ENCODE results near the gene SUCLA2.

Gene SUCLA2

DNA sequence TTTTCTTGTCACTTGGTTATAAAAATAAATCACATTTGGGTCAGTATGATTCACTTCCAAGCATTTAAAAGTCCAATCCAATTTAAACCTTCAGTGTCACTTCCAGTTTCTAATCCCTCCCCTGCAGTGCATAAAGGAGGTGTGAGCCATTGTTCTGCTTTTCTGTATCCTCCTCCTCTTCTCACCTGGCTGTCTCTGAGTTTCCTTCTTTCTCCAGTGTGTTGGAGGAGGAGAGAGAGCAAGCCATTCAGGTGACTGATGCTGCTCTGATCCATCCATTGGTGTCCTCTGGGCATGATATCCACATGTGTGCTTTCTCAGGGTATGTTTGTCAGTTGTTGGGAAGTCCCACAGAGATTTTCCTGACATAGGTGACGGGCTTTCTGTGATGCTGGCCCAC lies 37.7 kb upstream of the SUCLA2 start:
- ChIA-PET POLR2A (interaction anchor here (0.8 to 1.8 kb wide), 2 partner anchors 9 to 10 kb away, joined by 3 to 5 read pairs; no protein-coding TSS in a partner anchor), CTCF (interaction anchor here (0.7 to 3.5 kb wide), 39 partner anchors 9 to 1140 kb away, joined by 3 to 56 read pairs (median 4); partner anchors contain the start of gene MED4)
- no peak overlapping the region for H3K4me3 ChIP-seq (ENCODE audit: low read depth, low read length)

DNA sequence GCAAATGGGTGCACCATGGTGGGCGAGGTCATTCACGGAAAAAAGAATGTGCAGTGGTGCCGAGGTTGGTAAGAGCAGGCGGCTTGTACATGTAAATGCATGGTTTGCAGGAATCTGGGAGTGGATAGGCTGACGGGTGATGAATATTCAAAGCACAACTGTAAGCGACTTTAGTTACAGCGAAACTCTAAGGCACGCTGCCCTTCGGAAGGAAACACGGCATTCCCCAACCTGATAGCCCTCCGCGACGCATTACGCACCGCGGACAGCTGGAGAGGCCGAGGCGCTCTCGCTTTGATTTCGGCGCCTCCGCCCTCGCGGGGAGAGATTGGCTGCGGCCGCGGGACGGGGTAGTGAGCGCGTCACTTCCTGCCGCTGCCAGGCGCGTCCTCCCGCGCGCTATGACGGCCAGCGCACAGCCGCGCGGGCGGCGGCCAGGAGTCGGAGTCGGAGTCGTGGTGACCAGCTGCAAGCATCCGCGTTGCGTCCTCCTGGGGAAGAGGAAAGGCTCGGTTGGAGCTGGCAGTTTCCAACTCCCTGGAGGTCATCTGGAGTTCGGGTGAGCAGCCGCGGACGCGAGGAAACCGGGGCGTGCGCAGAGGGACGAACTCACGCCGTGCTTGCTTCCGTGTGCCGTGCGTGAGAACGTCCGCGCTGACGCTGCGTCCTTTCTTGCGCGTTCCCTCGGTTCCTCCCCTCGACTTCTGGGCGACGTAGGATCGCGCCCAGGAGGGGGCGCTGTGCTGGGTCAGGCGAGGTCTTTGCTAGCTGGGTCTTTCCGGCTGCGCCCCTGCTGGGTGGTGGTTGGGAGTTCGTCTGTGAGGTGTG lies 36.5 kb upstream of the SUCLA2 start, which contains the start of gene NUDT15:
NUDT15 (plus strand) TSS at position 381 of the 828 bp plus-strand sequence; CDS start at position 402, 21 bp downstream.
- DNase-seq (ENCODE audit: low read depth, low spot score), result peak; percentile 69
- H3K4me3 ChIP-seq (ENCODE audit: low read depth, low read length), result peak within 1 kb of the TSS; percentile 99
- ChIA-PET POLR2A (interaction anchor here (0.5 to 1.8 kb wide), 3 partner anchors 9 to 102 kb away, joined by 3 to 5 read pairs (median 3); no protein-coding TSS in a partner anchor), CTCF (interaction anchor here (0.6 to 3.5 kb wide), 45 partner anchors 10 to 1286 kb away, joined by 3 to 56 read pairs (median 4); partner anchors contain the start of gene MED4)
- TF ChIP-seq CTCF (IDR thresholded peaks at IDR 0.05; ENCODE audit: insufficient read depth, low read length, missing control alignments), result peak; percentile 99

More for the DNA sequence above, 37.7 kb upstream of the SUCLA2 start:
- DNase-seq (ENCODE audit: low read depth, low spot score), result no peak
- no peak for TF ChIP-seq CTCF (IDR thresholded peaks at IDR 0.05; ENCODE audit: insufficient read depth, low read length, missing control alignments)

GRCh38 chr13:48029859-48030258 lies 28.8 kb upstream of the SUCLA2 start:
- no peak for TF ChIP-seq CTCF (IDR thresholded peaks at IDR 0.05; ENCODE audit: insufficient read depth, low read length, missing control alignments)
- ChIA-PET POLR2A (no interaction called here), CTCF (no interaction called here)
- H3K4me3 ChIP-seq (ENCODE audit: low read depth, low read length), result no peak overlapping the region
- DNase-seq (ENCODE audit: low read depth, low spot score), result no peak

DNA sequence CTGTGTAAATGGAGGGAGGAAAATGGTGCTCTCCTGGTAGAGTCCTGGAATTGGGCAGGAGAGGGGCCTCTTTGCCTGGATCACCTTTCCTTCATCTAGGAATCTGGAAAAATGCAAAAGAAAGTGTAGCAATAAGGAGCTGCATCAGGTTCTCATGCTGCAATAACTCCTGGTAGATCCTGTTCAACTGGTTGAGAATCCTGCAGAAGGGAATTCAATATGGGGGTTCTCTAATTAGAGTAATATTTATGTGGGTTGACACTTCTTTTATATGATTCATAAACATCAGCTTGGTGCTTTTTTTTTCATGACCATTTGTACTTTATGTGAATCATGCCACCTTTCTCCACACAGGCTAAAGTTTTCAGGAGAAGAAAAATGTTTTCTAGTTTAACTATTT lies 27.0 kb upstream of the SUCLA2 start:
- POLR2A ChIA-PET, result no interaction called here
- TF ChIP-seq CTCF (IDR thresholded peaks at IDR 0.05; ENCODE audit: insufficient read depth, low read length, missing control alignments), result no peak
- CTCF ChIA-PET, result interaction anchor here (0.6 to 2.5 kb wide), 3 partner anchors 9 to 99 kb away, joined by 3 to 22 read pairs (median 3); partner anchors contain the start of gene NUDT15
- H3K4me3 ChIP-seq (ENCODE audit: low read depth, low read length), result no peak overlapping the region
- no peak for DNase-seq (ENCODE audit: low read depth, low spot score)

DNA sequence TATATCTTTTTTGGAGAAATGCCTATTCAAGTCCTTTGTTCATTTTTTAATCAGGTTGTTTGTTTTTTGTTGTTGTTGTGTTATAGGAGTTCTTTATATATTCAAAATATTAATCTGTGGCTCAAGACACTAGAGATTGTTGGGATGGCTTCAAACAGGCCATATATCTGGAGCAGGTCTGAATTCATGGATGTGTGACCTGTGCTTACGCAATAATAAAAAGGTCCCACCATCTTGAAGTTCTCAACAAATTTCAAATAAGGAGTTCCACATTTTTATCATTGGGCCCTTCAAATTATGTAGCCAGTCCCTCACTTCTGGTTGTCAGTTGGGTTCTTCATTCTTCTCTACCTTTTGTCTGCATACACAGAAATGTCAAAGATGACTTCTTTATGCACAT lies 18.7 kb upstream of the SUCLA2 start:
- ChIA-PET POLR2A (no interaction called here), CTCF (interaction anchor here (2.1 to 2.5 kb wide), 2 partner anchors 18 kb away, joined by 8 to 11 read pairs; partner anchors contain the start of gene NUDT15)
- H3K4me3 ChIP-seq (ENCODE audit: low read depth, low read length), result no peak overlapping the region
- TF ChIP-seq CTCF (IDR thresholded peaks at IDR 0.05; ENCODE audit: insufficient read depth, low read length, missing control alignments), result no peak
- DNase-seq (ENCODE audit: low read depth, low spot score), result no peak

DNA sequence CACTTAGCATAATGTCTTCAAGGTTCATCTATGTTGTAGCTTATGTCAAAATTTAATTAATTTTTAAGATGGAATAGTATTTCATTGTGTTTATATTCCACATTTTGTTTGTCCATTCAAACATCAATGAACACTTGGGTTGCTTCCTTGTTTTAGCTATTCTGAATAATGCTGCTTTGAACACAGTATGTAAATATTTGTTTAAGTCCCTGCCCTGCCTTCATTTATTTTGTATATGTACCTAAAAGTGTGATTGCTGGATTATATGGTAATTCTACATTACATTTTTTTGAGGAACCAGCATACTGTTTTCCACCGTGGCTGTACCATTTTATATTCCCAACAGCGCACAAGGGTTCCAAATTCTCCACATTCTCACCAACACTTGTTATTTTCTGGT lies 17.6 kb upstream of the SUCLA2 start:
- TF ChIP-seq CTCF (IDR thresholded peaks at IDR 0.05; ENCODE audit: insufficient read depth, low read length, missing control alignments), result no peak
- ChIA-PET CTCF (interaction anchor here (2.5 kb wide), 1 partner anchor 19 kb away, joined by 8 read pairs; the partner anchor contains the start of gene NUDT15), POLR2A (no interaction called here)
- no peak overlapping the region for H3K4me3 ChIP-seq (ENCODE audit: low read depth, low read length)
- DNase-seq (ENCODE audit: low read depth, low spot score), result no peak
